Lung (tissue), 12 donors: ENCODE data around the gene DNAH12. TPM values are rescaled to one million over a fixed set of nuclear protein-coding genes. Genes with fewer than 3 reads are reported as not detected.

Experiments
- ATAC-seq: fragments of 200-7000 bp; cut with Tn5 transposase; one replicate; pipeline ENCODE4 v1.9.1; 2020; ENCODE audit warnings: moderate number of reproducible peaks; ENCODE audit not compliant: insufficient read depth, low FRiP score
- DNase-seq, 3 donors: peaks; one replicate each; pipeline ENCODE4 v3.0.0-alpha.2; 2013 to 2017
- H3K27ac ChIP-seq, 2 donors: one replicate each; pipeline ENCODE4 v1.5.1; 2013; ENCODE audit warnings: mild to moderate bottlenecking in 2 of 2, moderate library complexity in 2 of 2, control low read depth in 1 of 2, inconsistent platforms in 1 of 2, low read depth in 1 of 2, low read length in 1 of 2
- H3K27me3 ChIP-seq, 3 donors: one replicate each; pipeline ENCODE4 v1.5.1; 2013; ENCODE audit warnings: low read length in 2 of 3; ENCODE audit not compliant: control insufficient read depth in 3 of 3, insufficient read depth in 3 of 3
- H3K36me3 ChIP-seq, 4 donors: one replicate each; pipeline ENCODE4 v1.5.1; 2013; ENCODE audit warnings: low read length in 4 of 4, mild to moderate bottlenecking in 1 of 4, moderate library complexity in 1 of 4; ENCODE audit not compliant: control insufficient read depth in 4 of 4, insufficient read depth in 4 of 4
- H3K4me1 ChIP-seq, 5 donors: one replicate each; pipeline ENCODE4 v1.5.1; 2013; ENCODE audit warnings: low read length in 5 of 5, mild to moderate bottlenecking in 2 of 5, moderate library complexity in 1 of 5; ENCODE audit not compliant: control insufficient read depth in 5 of 5, insufficient read depth in 5 of 5
- H3K4me3 ChIP-seq: one replicate; pipeline ENCODE4 v1.5.1; 2013; ENCODE audit warnings: mild to moderate bottlenecking, control low read depth, moderate library complexity
- H3K9ac ChIP-seq, 2 donors: one replicate each; pipeline ENCODE4 v1.5.1; 2013; ENCODE audit warnings: low read length in 2 of 2, control low read depth in 1 of 2; ENCODE audit not compliant: insufficient read depth in 1 of 2
- H3K9me3 ChIP-seq, 4 donors: one replicate each; pipeline ENCODE4 v1.5.1; 2013; ENCODE audit warnings: low read length in 3 of 4, mild to moderate bottlenecking in 1 of 4, moderate library complexity in 1 of 4; ENCODE audit not compliant: control insufficient read depth in 4 of 4, insufficient read depth in 3 of 4
- CTCF ChIP-seq: IDR thresholded peaks from 2 replicates; pipeline ENCODE4 v1.5.1; 2012; ENCODE audit warnings: mild to moderate bottlenecking; ENCODE audit errors: control extremely low read depth, extremely low read depth
- WGBS, 2 donors: extraction: QIAGEN DNeasy Blood & Tissue Kit; methylation state at CpG; one replicate each; pipeline ENCODE4 v1.1.7; 2013; 5-methylcytosine and 5-hydroxymethylcytosine counted together
- polyA plus RNA-seq, 2 donors: library from polyadenylated mRNA; stranded (reverse); fragments of 200-250 nt; gene quantifications; one replicate each; pipeline ENCODE4 v1.2.1, GENCODE V29; 2013
- total RNA-seq, 2 donors: library from RNA; depleted of rRNA in 1 of 2; stranded (reverse); fragments of >200 nt in 1 of 2; gene quantifications; one replicate each; pipeline ENCODE4 v1.2.1, GENCODE V29; 2014 to 2021
- donor health status: control.
- donor health status: control.
- donor health status: Bipolar disorder and iron deficiency.
- donor health status: healthy.
- donor health status: DM: yes; HTN: yes; CAD: no.

The DNAH12 gene
- total and polyA plus RNA-seq, 4 donors = 3.3 to 37.8 (median 10.7) TPM

GRCh38 chr3:57530071-57530608 is 14.0 kb downstream of the DNAH12 start:
- no peak for TF ChIP-seq CTCF
- DNase-seq (no peak), ATAC-seq (no peak)
- Histone ChIP-seq H3K9me3 (peaks cover 0 to 2% (median 0%) of the 10 kb centered on the region in 4 donors), H3K4me1 (no peaks in the 10 kb centered on the region), H3K4me3 (no peak overlapping the region), H3K27ac (no peak overlapping the region), H3K27me3 (no peaks in the 10 kb centered on the region), H3K9ac (no peak overlapping the region), H3K36me3 (no peaks in the 10 kb centered on the region)

DNA sequence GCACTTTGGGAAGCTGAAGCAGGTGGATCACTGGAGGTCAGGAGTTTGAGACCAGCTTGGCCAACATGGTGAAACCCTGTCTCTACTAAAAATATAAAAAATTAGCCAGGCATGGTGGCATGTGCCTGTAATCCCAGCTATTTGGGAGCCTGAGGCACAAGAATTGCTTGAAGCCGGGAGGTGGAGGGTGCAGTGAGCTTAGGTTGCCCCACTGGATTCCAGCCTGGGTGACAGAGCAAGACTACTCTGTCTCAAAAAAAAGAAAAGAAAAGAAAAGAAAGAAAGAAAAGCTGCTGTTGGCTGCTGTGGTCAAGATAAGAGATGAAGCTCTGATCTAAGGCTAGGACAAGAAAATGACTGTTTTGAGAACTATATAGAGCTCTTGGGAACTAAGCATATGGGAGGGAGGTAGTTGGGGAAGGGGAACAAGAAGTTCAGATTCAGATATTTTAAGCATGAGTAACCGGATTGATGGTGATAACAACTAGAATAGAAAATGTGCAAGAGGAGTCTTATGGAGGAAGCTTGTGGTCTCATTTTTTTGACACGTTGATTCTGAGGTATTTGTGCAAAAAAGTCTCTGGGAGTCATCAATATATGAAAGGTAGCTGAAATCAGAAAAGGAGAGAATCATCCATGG is 25.7 kb downstream of the DNAH12 start:
- 51 to 59% methylated on average over 3 of the region's 3 CpGs for WGBS, 2 donors
- Histone ChIP-seq H3K27ac (no peak overlapping the region), H3K9ac (no peak overlapping the region), H3K4me3 (no peak overlapping the region), H3K36me3 (no peaks in the 10 kb centered on the region), H3K9me3 (peaks cover 0 to 3% (median 0%) of the 10 kb centered on the region in 4 donors), H3K4me1 (no peaks in the 10 kb centered on the region), H3K27me3 (no peaks in the 10 kb centered on the region)
- TF ChIP-seq CTCF = no peak
- no peak for ATAC-seq
- DNase-seq = no peak

- Histone ChIP-seq H3K27ac (no peak overlapping the region), H3K9ac (no peak overlapping the region), H3K27me3 (no peaks in the 10 kb centered on the region), H3K36me3 (no peaks in the 10 kb centered on the region), H3K4me1 (no peaks in the 10 kb centered on the region), H3K9me3 (no peaks in the 10 kb centered on the region), H3K4me3 (no peak overlapping the region)
- peak in 2 of 3 donors; percentile 2 to 7 for DNase-seq
- WGBS, 2 donors = 64 to 85% methylated on average over 2 of the region's 2 CpGs
- TF ChIP-seq CTCF = no peak
- ATAC-seq = no peak
Measured at GRCh38 chr3:57512166-57512565, 32.0 kb downstream of the DNAH12 start.

GRCh38 chr3:57505901-57506300 is 38.2 kb downstream of the DNAH12 start:
- Histone ChIP-seq H3K4me1 (no peaks in the 10 kb centered on the region), H3K9me3 (no peaks in the 10 kb centered on the region), H3K27me3 (no peaks in the 10 kb centered on the region), H3K4me3 (no peak overlapping the region), H3K9ac (no peak overlapping the region), H3K27ac (no peak overlapping the region), H3K36me3 (no peaks in the 10 kb centered on the region)
- WGBS, 2 donors = 74 to 100% methylated on average over 1 of the region's 1 CpG
- no peak for DNase-seq
- no peak for TF ChIP-seq CTCF
- no peak for ATAC-seq
